Spleen (tissue), 11 donors: ENCODE data around the gene DUOX1. TPM values are rescaled to one million over a fixed set of nuclear protein-coding genes. Genes with fewer than 3 reads are reported as not detected.

ENCODE experiments used
- DNase-seq: peaks from one replicate; pipeline ENCODE4 v3.0.0-alpha.2; 2020
- H3K27ac ChIP-seq, 8 donors: fragments of 200-600 bp; sonication (generic) in 7 of 8; 1 replicate in 4 of 8; 2 replicates in 4 of 8; pipeline versions ENCODE4 v1.5.0 to v1.8.0; 2016 to 2021; ENCODE audit warnings: inconsistent platforms in 4 of 8, mild to moderate bottlenecking in 4 of 8, moderate library complexity in 1 of 8
- H3K27me3 ChIP-seq, 7 donors: fragments of 200-600 bp; sonication (generic) in 6 of 7; replicated peaks in 1 of 7; 1 replicate in 4 of 7; 2 replicates in 3 of 7; pipeline versions ENCODE4 v1.5.0 to v1.8.0; 2016 to 2021; ENCODE audit warnings: inconsistent platforms in 3 of 7, mild to moderate bottlenecking in 1 of 7
- H3K36me3 ChIP-seq, 6 donors: fragments of 200-600 bp; sonication (generic) in 5 of 6; 1 replicate in 4 of 6; 2 replicates in 2 of 6; pipeline versions ENCODE4 v1.5.0 to v1.8.0; 2016 to 2021; ENCODE audit warnings: inconsistent platforms in 2 of 6
- H3K4me1 ChIP-seq, 6 donors: fragments of 200-600 bp; sonication (generic) in 5 of 6; 1 replicate in 3 of 6; 2 replicates in 3 of 6; pipeline versions ENCODE4 v1.5.0 to v1.8.0; 2016 to 2021; ENCODE audit warnings: inconsistent platforms in 3 of 6
- H3K4me3 ChIP-seq, 8 donors: fragments of 200-600 bp; sonication (generic) in 7 of 8; 1 replicate in 4 of 8; 2 replicates in 4 of 8; pipeline versions ENCODE4 v1.5.0 to v1.8.0; 2016 to 2021; ENCODE audit warnings: inconsistent platforms in 4 of 8, mild to moderate bottlenecking in 4 of 8, moderate library complexity in 2 of 8
- H3K9me3 ChIP-seq, 8 donors: fragments of 200-600 bp; sonication (generic) in 7 of 8; 1 replicate in 4 of 8; 2 replicates in 4 of 8; pipeline versions ENCODE4 v1.5.0 to v1.8.0; 2016 to 2021; ENCODE audit warnings: inconsistent platforms in 4 of 8
- POLR2A ChIP-seq, 3 donors: fragments of 450-650 bp; IDR thresholded peaks; one replicate each; pipeline ENCODE4 v1.5.1; 2017; ENCODE audit warnings: antibody characterized with exemption in 3 of 3, mild to moderate bottlenecking in 1 of 3
- POLR2AphosphoS5 ChIP-seq, 3 donors: sonication (generic); formaldehyde crosslinking; IDR thresholded peaks; one replicate each; pipeline ENCODE4 v1.5.1; 2017; ENCODE audit warnings: antibody characterized with exemption in 3 of 3
- WGBS, 5 donors: extraction: QIAGEN DNeasy Blood & Tissue Kit in 3 of 5; methylation state at CpG; one replicate each; pipeline versions ENCODE4 v1.1.5 to v1.1.7; 2013 to 2018; 5-methylcytosine and 5-hydroxymethylcytosine counted together
- intact Hi-C: fragments of 100-400 bp; cut with DNase I; formaldehyde crosslinking; loops from one replicate; pipeline ENCODE4 v1.15.0; 2023; ENCODE audit warnings: low total_unique reads
- polyA plus RNA-seq, 3 donors: library from polyadenylated mRNA; stranded (reverse); fragments of 200-250 nt; gene quantifications; one replicate each; pipeline ENCODE4 v1.2.1, GENCODE V29; 2013
- total RNA-seq, 7 donors: library from RNA; depleted of rRNA in 3 of 7; stranded (reverse); fragments of >200 nt in 3 of 7; fragmentation: NEBNext Ultra II Directional in 4 of 7; extraction: Animal tissue kit (Norgen Biotek cat#: 25700) in 4 of 7; gene quantifications; one replicate each; pipeline versions ENCODE4 v1.1.0 to v1.2.1, GENCODE V29; 2016 to 2021
- TF ChIP-seq, protein P1 (sequence below), 11 experiments: fragments of 200-600 bp in 7 of 11; fragments of 450-650 bp in 4 of 11; sonication (generic) in 4 of 11; IDR thresholded peaks in 8 of 11; conservative IDR thresholded peaks in 3 of 11; 1 replicate in 7 of 11; 2 replicates in 4 of 11; pipeline versions ENCODE4 v1.4.0 to v1.8.0; 2016 to 2021; ENCODE audit warnings: antibody characterized with exemption in 11 of 11, inconsistent platforms in 4 of 11, mild to moderate bottlenecking in 1 of 11
- donor health status: healthy with polysubstance abuse.
- donor health status: DM: no; HTN: no; CAD: no; lungs with moderate emphysema.
- donor health status: DM: no; HTN: no; CAD: no.
- donor health status: Bipolar disorder and iron deficiency.
- donor health status: healthy.
- donor health status: DM: no; HTN: no; CAD: no.
- donor health status: DM: yes; HTN: yes; CAD: no.

Gene DUOX1
- total and polyA plus RNA-seq, 10 donors: 0.04 to 0.28 (median 0.09) TPM; not detected in 5

DNA sequence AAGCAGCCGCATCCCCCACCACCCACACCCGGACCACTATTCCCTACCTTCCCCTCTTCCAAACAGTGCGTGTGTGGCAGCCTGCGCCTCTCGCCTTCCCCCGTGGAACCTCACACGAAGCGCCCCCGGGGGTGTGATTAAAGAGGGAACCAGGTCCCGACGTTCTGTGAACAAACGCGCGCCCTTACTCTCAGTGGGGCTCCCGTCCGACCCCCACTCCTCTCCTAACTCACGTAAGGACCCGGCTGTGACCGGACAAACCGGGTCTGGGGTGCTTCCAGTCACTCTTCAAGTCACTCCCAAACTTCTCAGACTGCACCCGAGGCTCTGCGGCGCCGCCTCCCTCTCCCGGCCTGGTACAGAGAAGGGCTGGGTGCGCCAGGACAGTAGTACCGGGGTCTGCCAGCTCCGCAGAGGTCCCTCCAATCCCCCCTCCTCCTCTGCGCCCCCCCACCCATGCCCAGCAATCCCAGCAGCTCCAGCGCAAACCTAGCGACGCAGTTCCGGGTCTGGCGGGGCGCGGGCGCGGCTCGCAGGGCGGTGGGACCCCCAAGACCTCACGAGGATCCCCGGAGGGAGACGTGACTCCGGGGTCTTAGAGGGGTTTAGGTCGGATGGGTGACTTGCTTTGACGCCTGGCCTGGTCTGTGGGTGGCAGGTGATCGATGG, 689 bp upstream of the DUOX1 start:
- H3K36me3 ChIP-seq: no peaks in the 10 kb centered on the region
- WGBS, 5 donors: 6 to 10% (median 7%) methylated on average over 26 to 47 of the region's 47 CpGs
- DNase-seq: no peak
- no peaks in the 10 kb centered on the region for H3K9me3 ChIP-seq
- peak overlapping the region in 7 of 8 donors; percentile 5 to 63 (median 18) for H3K4me3 ChIP-seq
- H3K27me3 ChIP-seq: peaks cover 2 to 84% (median 48%) of the 10 kb centered on the region in 7 donors
- H3K4me1 ChIP-seq: peaks cover 6 to 17% (median 12%) of the 10 kb centered on the region in 6 donors
- no peak overlapping the region for H3K27ac ChIP-seq
- no peak for TF ChIP-seq POLR2A (IDR thresholded peaks at IDR 0.05)
- TF ChIP-seq POLR2AphosphoS5 (IDR thresholded peaks at IDR 0.05): no peak
- TF ChIP-seq, protein P1, sequence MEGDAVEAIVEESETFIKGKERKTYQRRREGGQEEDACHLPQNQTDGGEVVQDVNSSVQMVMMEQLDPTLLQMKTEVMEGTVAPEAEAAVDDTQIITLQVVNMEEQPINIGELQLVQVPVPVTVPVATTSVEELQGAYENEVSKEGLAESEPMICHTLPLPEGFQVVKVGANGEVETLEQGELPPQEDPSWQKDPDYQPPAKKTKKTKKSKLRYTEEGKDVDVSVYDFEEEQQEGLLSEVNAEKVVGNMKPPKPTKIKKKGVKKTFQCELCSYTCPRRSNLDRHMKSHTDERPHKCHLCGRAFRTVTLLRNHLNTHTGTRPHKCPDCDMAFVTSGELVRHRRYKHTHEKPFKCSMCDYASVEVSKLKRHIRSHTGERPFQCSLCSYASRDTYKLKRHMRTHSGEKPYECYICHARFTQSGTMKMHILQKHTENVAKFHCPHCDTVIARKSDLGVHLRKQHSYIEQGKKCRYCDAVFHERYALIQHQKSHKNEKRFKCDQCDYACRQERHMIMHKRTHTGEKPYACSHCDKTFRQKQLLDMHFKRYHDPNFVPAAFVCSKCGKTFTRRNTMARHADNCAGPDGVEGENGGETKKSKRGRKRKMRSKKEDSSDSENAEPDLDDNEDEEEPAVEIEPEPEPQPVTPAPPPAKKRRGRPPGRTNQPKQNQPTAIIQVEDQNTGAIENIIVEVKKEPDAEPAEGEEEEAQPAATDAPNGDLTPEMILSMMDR (IDR thresholded peaks at IDR 0.05 in 8 of 11, conservative IDR thresholded peaks at IDR 0.05 in 3 of 11): no peak
- intact Hi-C loops: loop anchor here (10.0 kb wide), 1 partner anchor 156 kb away; no protein-coding TSS in a partner anchor

DNA sequence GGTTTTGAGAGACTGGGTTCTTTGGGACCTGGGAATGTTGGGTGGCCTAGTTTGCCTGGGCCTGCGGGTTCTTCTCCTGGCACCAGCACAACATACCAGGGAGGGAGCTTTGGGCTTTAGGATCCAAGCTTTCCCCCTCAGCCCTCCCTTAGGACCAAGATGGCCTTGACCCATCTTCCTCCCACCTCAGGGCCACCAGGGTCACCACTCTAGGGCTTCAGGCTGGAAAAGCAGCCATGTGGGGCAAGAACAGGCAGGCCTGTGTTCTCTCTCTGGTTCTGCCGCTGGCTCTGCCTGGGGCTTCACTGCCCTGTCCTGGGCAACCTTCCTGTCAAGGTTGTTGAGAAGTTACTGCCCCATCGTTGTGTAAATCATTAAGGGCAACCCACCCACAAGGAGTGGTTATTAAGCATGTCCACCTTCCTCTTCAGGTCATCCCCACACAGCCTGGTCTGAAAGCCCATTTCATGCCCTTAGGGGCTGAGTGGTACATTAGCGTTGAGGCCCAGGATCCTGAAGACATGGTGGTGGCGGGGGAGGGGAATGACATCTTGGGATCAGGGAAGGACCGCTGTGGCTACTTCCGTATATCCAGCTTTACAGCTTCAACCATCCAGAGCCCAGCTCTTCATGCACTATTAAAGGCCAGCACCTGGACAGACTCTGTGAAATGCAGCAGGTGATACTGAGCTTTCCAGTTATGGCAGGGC, 652 bp downstream of the DUOX1 start:
- Histone ChIP-seq H3K27me3 (peaks cover 2 to 86% (median 55%) of the 10 kb centered on the region in 7 donors), H3K27ac (no peak overlapping the region), H3K9me3 (no peaks in the 10 kb centered on the region), H3K4me1 (peaks cover 6 to 26% (median 19%) of the 10 kb centered on the region in 6 donors), H3K4me3 (no peak overlapping the region), H3K36me3 (no peaks in the 10 kb centered on the region)
- 86 to 94% (median 89%) methylated on average over 6 to 7 of the region's 7 CpGs for WGBS, 5 donors
- no peak for TF ChIP-seq POLR2AphosphoS5 (IDR thresholded peaks at IDR 0.05)
- no peak for TF ChIP-seq POLR2A (IDR thresholded peaks at IDR 0.05)
- TF ChIP-seq, protein P1 (IDR thresholded peaks at IDR 0.05 in 8 of 11, conservative IDR thresholded peaks at IDR 0.05 in 3 of 11): no peak
- intact Hi-C loops: no loop called here
- DNase-seq: no peak

DNA sequence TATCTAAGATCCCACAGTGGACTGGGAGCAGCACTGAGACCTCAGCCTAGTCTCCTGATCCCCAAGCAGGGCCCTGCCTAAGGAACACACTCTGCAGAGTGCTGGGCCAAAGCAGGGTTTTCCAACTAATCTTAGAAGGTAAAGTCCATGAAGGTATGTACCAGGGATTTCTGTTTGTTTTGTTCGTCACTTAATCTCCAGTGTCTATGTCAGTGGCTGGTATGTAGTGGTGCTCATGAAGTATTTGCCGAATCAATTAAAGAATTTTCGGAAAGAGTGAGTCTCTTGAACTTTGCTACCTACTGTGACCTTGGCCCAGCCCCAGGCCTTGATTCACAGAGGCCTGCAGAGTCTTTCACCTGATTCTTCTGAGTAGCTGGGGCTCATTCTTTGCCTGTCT, 1.7 kb downstream of the DUOX1 start:
- 93 to 98% (median 96%) methylated on average over 3 of the region's 3 CpGs for WGBS, 5 donors
- peaks cover 6 to 33% (median 20%) of the 10 kb centered on the region in 6 donors for H3K4me1 ChIP-seq
- TF ChIP-seq, protein P1 (IDR thresholded peaks at IDR 0.05 in 8 of 11, conservative IDR thresholded peaks at IDR 0.05 in 3 of 11): no peak
- no peak for TF ChIP-seq POLR2A (IDR thresholded peaks at IDR 0.05)
- TF ChIP-seq POLR2AphosphoS5 (IDR thresholded peaks at IDR 0.05): no peak
- H3K27ac ChIP-seq: no peak overlapping the region
- no peaks in the 10 kb centered on the region for H3K36me3 ChIP-seq
- H3K4me3 ChIP-seq: no peak overlapping the region
- intact Hi-C loops: no loop called here
- peaks cover 2 to 85% (median 57%) of the 10 kb centered on the region in 7 donors for H3K27me3 ChIP-seq
- no peaks in the 10 kb centered on the region for H3K9me3 ChIP-seq
- no peak for DNase-seq
